ENCODE data around the gene ADD2.

The ADD2 gene

GRCh38 chr2:70711191-70711590, 56.8 kb downstream of the ADD2 start:
- no peaks in the 10 kb centered on the region for H3K36me3 ChIP-seq (ENCODE audit: insufficient read depth, low read length)
- no peaks in the 10 kb centered on the region for H3K9me3 ChIP-seq (ENCODE audit: low read depth, low read length)
- no peak for TF ChIP-seq EZH2 (IDR thresholded peaks at IDR 0.05)
- no peak for TF ChIP-seq POLR2AphosphoS5 (IDR thresholded peaks at IDR 0.05; ENCODE audit: borderline replicate concordance, low read depth, low read length)
- TF ChIP-seq FOXP2 (optimal IDR thresholded peaks at IDR 0.05; ENCODE audit: control extremely low read depth, extremely low read length, insufficient read depth): no peak
- no peak for DNase-seq (ENCODE audit: low read depth, low spot score)
- H3K9ac ChIP-seq (ENCODE audit: insufficient read length): no peak overlapping the region
- H3K27ac ChIP-seq: no peak overlapping the region
- no peak overlapping the region for H3K4me3 ChIP-seq

GRCh38 chr2:70710038-70710690, 57.8 kb downstream of the ADD2 start:
- DNase-seq (ENCODE audit: low read depth, low spot score): no peak
- H3K36me3 ChIP-seq (ENCODE audit: insufficient read depth, low read length): no peaks in the 10 kb centered on the region
- TF ChIP-seq FOXP2 (optimal IDR thresholded peaks at IDR 0.05; ENCODE audit: control extremely low read depth, extremely low read length, insufficient read depth) (no peak), EZH2 (IDR thresholded peaks at IDR 0.05) (no peak), POLR2AphosphoS5 (IDR thresholded peaks at IDR 0.05; ENCODE audit: borderline replicate concordance, low read depth, low read length) (no peak)
- H3K9ac ChIP-seq (ENCODE audit: insufficient read length): no peak overlapping the region
- H3K27ac ChIP-seq: no peak overlapping the region
- H3K4me3 ChIP-seq: no peak overlapping the region
- no peaks in the 10 kb centered on the region for H3K9me3 ChIP-seq (ENCODE audit: low read depth, low read length)

GRCh38 chr2:70709275-70710037, 58.5 kb downstream of the ADD2 start:
- no peak for DNase-seq (ENCODE audit: low read depth, low spot score)
- no peaks in the 10 kb centered on the region for H3K36me3 ChIP-seq (ENCODE audit: insufficient read depth, low read length)
- no peak overlapping the region for H3K27ac ChIP-seq
- TF ChIP-seq EZH2 (IDR thresholded peaks at IDR 0.05) (no peak), POLR2AphosphoS5 (IDR thresholded peaks at IDR 0.05; ENCODE audit: borderline replicate concordance, low read depth, low read length) (no peak), FOXP2 (optimal IDR thresholded peaks at IDR 0.05; ENCODE audit: control extremely low read depth, extremely low read length, insufficient read depth) (no peak)
- H3K4me3 ChIP-seq: no peak overlapping the region
- no peak overlapping the region for H3K9ac ChIP-seq (ENCODE audit: insufficient read length)
- H3K9me3 ChIP-seq (ENCODE audit: low read depth, low read length): no peaks in the 10 kb centered on the region

GRCh38 chr2:70708376-70709199, 59.4 kb downstream of the ADD2 start:
- Histone ChIP-seq H3K27ac (no peak overlapping the region), H3K4me3 (no peak overlapping the region), H3K36me3 (ENCODE audit: insufficient read depth, low read length) (no peaks in the 10 kb centered on the region), H3K9ac (ENCODE audit: insufficient read length) (no peak overlapping the region), H3K9me3 (ENCODE audit: low read depth, low read length) (no peaks in the 10 kb centered on the region)
- TF ChIP-seq FOXP2 (optimal IDR thresholded peaks at IDR 0.05; ENCODE audit: control extremely low read depth, extremely low read length, insufficient read depth) (no peak), POLR2AphosphoS5 (IDR thresholded peaks at IDR 0.05; ENCODE audit: borderline replicate concordance, low read depth, low read length) (no peak), EZH2 (IDR thresholded peaks at IDR 0.05) (no peak)
- no peak for DNase-seq (ENCODE audit: low read depth, low spot score)

GRCh38 chr2:70707706-70708105, 60.3 kb downstream of the ADD2 start:
- H3K9me3 ChIP-seq (ENCODE audit: low read depth, low read length): no peaks in the 10 kb centered on the region
- H3K36me3 ChIP-seq (ENCODE audit: insufficient read depth, low read length): no peaks in the 10 kb centered on the region
- no peak overlapping the region for H3K4me3 ChIP-seq
- H3K27ac ChIP-seq: no peak overlapping the region
- H3K9ac ChIP-seq (ENCODE audit: insufficient read length): no peak overlapping the region
- DNase-seq (ENCODE audit: low read depth, low spot score): no peak
- no peak for TF ChIP-seq FOXP2 (optimal IDR thresholded peaks at IDR 0.05; ENCODE audit: control extremely low read depth, extremely low read length, insufficient read depth)
- no peak for TF ChIP-seq EZH2 (IDR thresholded peaks at IDR 0.05)
- no peak for TF ChIP-seq POLR2AphosphoS5 (IDR thresholded peaks at IDR 0.05; ENCODE audit: borderline replicate concordance, low read depth, low read length)

- TF ChIP-seq FOXP2 (optimal IDR thresholded peaks at IDR 0.05; ENCODE audit: control extremely low read depth, extremely low read length, insufficient read depth) (no peak), POLR2AphosphoS5 (IDR thresholded peaks at IDR 0.05; ENCODE audit: borderline replicate concordance, low read depth, low read length) (no peak), EZH2 (IDR thresholded peaks at IDR 0.05) (no peak)
- Histone ChIP-seq H3K4me3 (no peak overlapping the region), H3K36me3 (ENCODE audit: insufficient read depth, low read length) (no peaks in the 10 kb centered on the region), H3K9me3 (ENCODE audit: low read depth, low read length) (no peaks in the 10 kb centered on the region), H3K9ac (ENCODE audit: insufficient read length) (no peak overlapping the region), H3K27ac (no peak overlapping the region)
- no peak for DNase-seq (ENCODE audit: low read depth, low spot score)
Measured at GRCh38 chr2:70706026-70706795, 61.8 kb downstream of the ADD2 start.

GRCh38 chr2:70705160-70705850, 62.7 kb downstream of the ADD2 start:
- TF ChIP-seq FOXP2 (optimal IDR thresholded peaks at IDR 0.05; ENCODE audit: control extremely low read depth, extremely low read length, insufficient read depth) (no peak), EZH2 (IDR thresholded peaks at IDR 0.05) (no peak), POLR2AphosphoS5 (IDR thresholded peaks at IDR 0.05; ENCODE audit: borderline replicate concordance, low read depth, low read length) (no peak)
- no peak overlapping the region for H3K9ac ChIP-seq (ENCODE audit: insufficient read length)

More at GRCh38 chr2:70705160-70705850, 62.7 kb downstream of the ADD2 start:
- H3K9me3 ChIP-seq (ENCODE audit: low read depth, low read length): no peaks in the 10 kb centered on the region
- no peak overlapping the region for H3K27ac ChIP-seq
- no peak overlapping the region for H3K4me3 ChIP-seq
- no peak for DNase-seq (ENCODE audit: low read depth, low spot score)
- H3K36me3 ChIP-seq (ENCODE audit: insufficient read depth, low read length): no peaks in the 10 kb centered on the region
